GM04504 (cell line): ENCODE data around the gene ACSL1.

Experiments
- DNase-seq: peaks from one replicate; pipeline ENCODE4 v3.0.0-alpha.2; 2012; ENCODE audit warnings: low read depth

Gene ACSL1

GRCh38 chr4:184719407-184719806 lies 106.4 kb downstream of the ACSL1 start:
- no peak for DNase-seq

DNA sequence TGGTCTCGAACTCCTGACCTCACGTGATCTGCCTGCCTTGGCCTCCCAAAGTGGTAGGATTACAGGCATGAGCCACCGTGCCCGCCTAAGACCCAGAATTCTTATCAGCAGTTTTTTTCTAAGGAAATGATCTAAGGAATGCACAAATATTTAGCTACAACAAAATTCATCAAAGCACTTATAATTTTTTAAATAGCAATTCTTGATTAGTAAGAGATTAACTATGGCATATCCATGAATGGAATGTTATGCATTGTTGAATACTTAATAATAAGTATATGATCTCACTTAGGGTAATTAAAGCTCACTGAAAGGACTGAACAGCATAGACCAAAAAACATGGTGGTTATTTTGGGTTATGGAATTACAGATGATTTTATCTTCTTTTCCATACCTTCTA lies 110.2 kb downstream of the ACSL1 start:
- DNase-seq, result no peak

GRCh38 chr4:184713887-184714286 lies 111.9 kb downstream of the ACSL1 start:
- no peak for DNase-seq

DNA sequence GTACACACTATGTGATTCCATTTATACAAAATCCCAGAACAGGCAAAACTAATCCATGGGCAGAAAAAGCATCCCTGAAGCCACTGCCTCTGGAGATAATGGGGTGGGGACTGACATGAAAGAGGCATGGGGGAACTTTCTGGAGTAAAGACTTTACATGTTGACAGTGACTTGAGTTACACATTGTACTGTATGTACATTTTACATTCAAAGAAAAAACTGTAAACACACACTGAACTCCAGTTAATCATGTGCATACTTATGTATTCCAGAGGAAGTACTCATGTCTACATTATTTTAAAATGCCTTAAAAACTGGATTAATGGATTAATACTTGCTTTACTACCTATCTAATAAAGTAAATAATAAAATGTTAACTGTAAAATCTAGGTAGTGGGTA lies 113.4 kb downstream of the ACSL1 start:
- no peak for DNase-seq

GRCh38 chr4:184706453-184706852 lies 119.3 kb downstream of the ACSL1 start:
- no peak for DNase-seq

- no peak for DNase-seq
These were observed 120.1 kb downstream of the ACSL1 start for GRCh38 chr4:184705692-184706091.
